OCI-LY1 (cell line): ENCODE measurements around the gene SLC29A1.

Source experiments
- H2AFZ ChIP-seq: fragments of 200-600 bp; sonication (generic), shearing (Covaris generic); 2 replicates; pipeline ENCODE4 v1.6.0; 2014; ENCODE audit warnings: antibody characterized with exemption, mild to moderate bottlenecking, low read length
- H3F3A ChIP-seq: fragments of 200-600 bp; sonication (generic), shearing (Covaris generic); 2 replicates; pipeline ENCODE4 v1.6.0; 2014; ENCODE audit warnings: mild to moderate bottlenecking, antibody characterized with exemption, low read length, moderate library complexity; ENCODE audit not compliant: insufficient read depth
- H3K27ac ChIP-seq: fragments of 200-600 bp; sonication (generic); 2 replicates; pipeline ENCODE4 v1.5.1; 2014; ENCODE audit warnings: low read length, mixed run types, mild to moderate bottlenecking, low read depth; ENCODE audit not compliant: poor library complexity, severe bottlenecking
- H3K27me3 ChIP-seq: fragments of 200-600 bp; sonication (generic); 2 replicates; pipeline ENCODE4 v1.6.0; 2014; ENCODE audit warnings: antibody characterized with exemption, mild to moderate bottlenecking, low read length, moderate library complexity; ENCODE audit not compliant: insufficient read depth
- H3K36me3 ChIP-seq: fragments of 200-600 bp; sonication (generic); 2 replicates; pipeline ENCODE4 v1.6.1; 2014; ENCODE audit warnings: mild to moderate bottlenecking, antibody characterized with exemption, low read length, moderate library complexity, mixed read lengths; ENCODE audit not compliant: insufficient read depth
- H3K4me1 ChIP-seq: fragments of 200-600 bp; sonication (generic); 2 replicates; pipeline ENCODE4 v1.5.1; 2014; ENCODE audit warnings: mild to moderate bottlenecking, low read length, moderate library complexity; ENCODE audit not compliant: insufficient read depth, severe bottlenecking
- H3K4me2 ChIP-seq: fragments of 200-600 bp; sonication (generic), shearing (Covaris generic); 2 replicates; pipeline ENCODE4 v1.6.1; 2014; ENCODE audit warnings: low read length
- H3K4me3 ChIP-seq: fragments of 200-600 bp; sonication (generic); 2 replicates; pipeline ENCODE4 v1.5.1; 2014; ENCODE audit warnings: low read length, low read depth, mild to moderate bottlenecking, mixed read lengths; ENCODE audit not compliant: poor library complexity, severe bottlenecking
- H3K79me2 ChIP-seq: fragments of 200-600 bp; shearing (Covaris generic); 2 replicates; pipeline ENCODE4 v1.6.1; 2016; ENCODE audit warnings: mixed run types, low read length, mixed read lengths; ENCODE audit not compliant: insufficient read depth
- H3K9ac ChIP-seq: fragments of 200-600 bp; sonication (generic), shearing (Covaris generic); 2 replicates; pipeline ENCODE4 v1.6.1; 2014; ENCODE audit warnings: mild to moderate bottlenecking, low read length, mixed read lengths
- H3K9me2 ChIP-seq: fragments of 200-600 bp; sonication (generic), shearing (Covaris generic); 2 replicates; pipeline ENCODE4 v1.6.1; 2014; ENCODE audit warnings: low read depth, mild to moderate bottlenecking, low read length, mixed read lengths
- H3K9me3 ChIP-seq: fragments of 200-600 bp; shearing (Covaris generic); 2 replicates; pipeline ENCODE4 v1.6.1; 2014; ENCODE audit warnings: low read length, mixed read lengths
- H4K20me1 ChIP-seq: fragments of 200-600 bp; sonication (generic), shearing (Covaris generic); 2 replicates; pipeline ENCODE4 v1.6.0; 2016; ENCODE audit warnings: mild to moderate bottlenecking, low read length; ENCODE audit not compliant: insufficient read depth
- CTCF ChIP-seq: fragments of 200-600 bp; sonication (generic), shearing (Covaris generic); IDR thresholded peaks from 2 replicates; pipeline ENCODE4 v1.5.1; 2017; ENCODE audit warnings: mild to moderate bottlenecking, antibody characterized with exemption, low read length, moderate library complexity, mixed read lengths
- EZH2 ChIP-seq: fragments of 200-600 bp; sonication (generic), shearing (Covaris generic); IDR thresholded peaks from 2 replicates; pipeline ENCODE4 v1.8.0; 2017; ENCODE audit warnings: borderline replicate concordance, mixed run types, mild to moderate bottlenecking, antibody characterized with exemption, low read length, moderate library complexity, mixed read lengths

SLC29A1 gene

GRCh38 chr6:44223319-44224028, at the start of gene SLC29A1:
Gene SLC29A1, plus strand, starts transcription at chr6:44223595. Its CDS starts 3,719 bp downstream, at chr6:44227314.
- Histone ChIP-seq H3K4me1 (peaks cover 55% of the 10 kb centered on the region), H3K27ac (peak within 1 kb of the TSS; percentile 12)
- TF ChIP-seq EZH2 (no peak), CTCF (no peak)

GRCh38 chr6:44176130-44176761, 47.1 kb upstream of the SLC29A1 start:
- no peaks in the 10 kb centered on the region for H3K79me2 ChIP-seq
- TF ChIP-seq CTCF (no peak), EZH2 (no peak)
- no peaks in the 10 kb centered on the region for H3K9me2 ChIP-seq
- no peak overlapping the region; the same call in 1 of the 2 replicates for H3K4me2 ChIP-seq
- no peak overlapping the region for H3K4me3 ChIP-seq
- H3K9ac ChIP-seq = no peak overlapping the region
- H3K9me3 ChIP-seq = no peaks in the 10 kb centered on the region
- no peak overlapping the region for H2AFZ ChIP-seq
- H3K27me3 ChIP-seq = 0 out of 2 replicates have a peak, but pooled peaks cover 8% of the 10 kb centered on the region
- peaks cover 6% of the 10 kb centered on the region for H3K4me1 ChIP-seq
- H3F3A ChIP-seq = no peaks in the 10 kb centered on the region
- no peaks in the 10 kb centered on the region for H4K20me1 ChIP-seq
- H3K27ac ChIP-seq = no peak overlapping the region
- no peaks in the 10 kb centered on the region for H3K36me3 ChIP-seq

More at GRCh38 chr6:44223319-44224028, at the start of gene SLC29A1:
- Histone ChIP-seq H3F3A (peaks cover 6% of the 10 kb centered on the region), H3K9ac (peak within 1 kb of the TSS; percentile 93), H3K9me3 (no peaks in the 10 kb centered on the region), H3K79me2 (no peaks in the 10 kb centered on the region), H3K9me2 (no peaks in the 10 kb centered on the region), H3K4me2 (peak within 1 kb of the TSS; percentile 87), H4K20me1 (no peaks in the 10 kb centered on the region), H2AFZ (no peak within 1 kb of the TSS), H3K36me3 (peaks cover 1% of the 10 kb centered on the region; the same call in 1 of the 2 replicates), H3K27me3 (no peaks in the 10 kb centered on the region), H3K4me3 (peak within 1 kb of the TSS; percentile 89)

GRCh38 chr6:44176762-44177509, 46.5 kb upstream of the SLC29A1 start:
- Histone ChIP-seq H3K27me3 (0 out of 2 replicates have a peak, but pooled peaks cover 8% of the 10 kb centered on the region), H3K4me1 (peaks cover 6% of the 10 kb centered on the region), H3K9ac (no peak overlapping the region), H3K79me2 (no peaks in the 10 kb centered on the region), H2AFZ (no peak overlapping the region), H3K4me2 (peak overlapping the region; percentile 35; the same call in 1 of the 2 replicates), H3K9me2 (no peaks in the 10 kb centered on the region), H3K9me3 (no peaks in the 10 kb centered on the region), H3K27ac (no peak overlapping the region), H3F3A (no peaks in the 10 kb centered on the region), H3K4me3 (peak overlapping the region; percentile 16), H3K36me3 (no peaks in the 10 kb centered on the region), H4K20me1 (no peaks in the 10 kb centered on the region)
- no peak for TF ChIP-seq CTCF
- no peak for TF ChIP-seq EZH2
